SK-N-SH treated with all-trans-retinoic acid at 6 μM for 48 hours (cell line): ENCODE results near the gene LGALS1.

Experiments used
- ATAC-seq: fragments of 200-7000 bp; cut with Tn5 transposase; 3 replicates; pipeline ENCODE4 v1.9.1; 2020; ENCODE audit warnings: mild to moderate bottlenecking, moderate library complexity
- ARNTL ChIP-seq: fragments of 450-650 bp; formaldehyde crosslinking; IDR thresholded peaks from 2 replicates; pipeline ENCODE4 v1.5.0; 2020; ENCODE audit warnings: low read depth, mild to moderate bottlenecking, moderate library complexity, borderline replicate concordance
- CSDC2 ChIP-seq: fragments of 250-450 bp; sonication (Bioruptor Pico); IDR thresholded peaks from 2 replicates; pipeline ENCODE4 v1.5.0; 2020; ENCODE audit warnings: mild to moderate bottlenecking, moderate library complexity
- ESRRG ChIP-seq: fragments of 250-450 bp; sonication (Bioruptor Pico); IDR thresholded peaks from 2 replicates; pipeline ENCODE4 v1.6.1; 2021; ENCODE audit warnings: mild to moderate bottlenecking
- GLIS3 ChIP-seq: fragments of 250-450 bp; sonication (Bioruptor Pico); IDR thresholded peaks from 2 replicates; pipeline ENCODE4 v1.5.0; 2020; ENCODE audit warnings: mild to moderate bottlenecking, moderate library complexity
- ISL1 ChIP-seq: fragments of 250-450 bp; sonication (Bioruptor Pico); IDR thresholded peaks from 2 replicates; pipeline ENCODE4 v2.1.2; 2022; ENCODE audit warnings: mild to moderate bottlenecking, moderate library complexity
- OSR1 ChIP-seq: fragments of 250-450 bp; sonication (Bioruptor Pico); IDR thresholded peaks from 2 replicates; pipeline ENCODE4 v1.8.0; 2022; ENCODE audit warnings: moderate library complexity, mild to moderate bottlenecking, inconsistent platforms
- PPARA ChIP-seq: fragments of 250-450 bp; sonication (Bioruptor Pico); IDR thresholded peaks from 2 replicates; pipeline ENCODE4 v1.5.0; 2020; ENCODE audit warnings: mild to moderate bottlenecking, borderline replicate concordance
- RARB ChIP-seq: fragments of 250-450 bp; sonication (Bioruptor Pico); IDR thresholded peaks from 2 replicates; pipeline ENCODE4 v1.8.0; 2021; ENCODE audit warnings: mild to moderate bottlenecking, moderate library complexity
- SNAI2 ChIP-seq: fragments of 250-450 bp; sonication (Bioruptor Pico); IDR thresholded peaks from 2 replicates; pipeline ENCODE4 v1.5.0; 2020; ENCODE audit warnings: mild to moderate bottlenecking, moderate library complexity
- TCF4 ChIP-seq: fragments of 250-450 bp; sonication (Bioruptor Pico); IDR thresholded peaks from 2 replicates; pipeline ENCODE4 v1.8.0; 2021; ENCODE audit warnings: mild to moderate bottlenecking, moderate library complexity, borderline replicate concordance
- TOX ChIP-seq: fragments of 250-450 bp; sonication (Bioruptor Pico); IDR thresholded peaks from 2 replicates; pipeline ENCODE4 v1.8.0; 2021; ENCODE audit warnings: mild to moderate bottlenecking, moderate library complexity, borderline replicate concordance
- ZC3H10 ChIP-seq: fragments of 250-450 bp; sonication (Bioruptor Pico); IDR thresholded peaks from 2 replicates; pipeline ENCODE4 v1.5.1; 2021; ENCODE audit warnings: mild to moderate bottlenecking, moderate library complexity
- ZFP30 ChIP-seq: fragments of 450-650 bp; formaldehyde crosslinking; IDR thresholded peaks from 2 replicates; pipeline ENCODE4 v1.5.0; 2022; ENCODE audit warnings: mild to moderate bottlenecking, moderate library complexity
- ZNF565 ChIP-seq: fragments of 450-650 bp; formaldehyde crosslinking; conservative IDR thresholded peaks from 2 replicates; pipeline ENCODE4 v1.5.0; 2020; ENCODE audit warnings: low read depth, mild to moderate bottlenecking, moderate library complexity
- ZNF70 ChIP-seq: fragments of 450-650 bp; formaldehyde crosslinking; IDR thresholded peaks from 2 replicates; pipeline ENCODE4 v1.5.0; 2020; ENCODE audit warnings: mild to moderate bottlenecking, moderate library complexity
- ZNF8 ChIP-seq: fragments of 450-650 bp; formaldehyde crosslinking; IDR thresholded peaks from 2 replicates; pipeline ENCODE4 v1.5.0; 2020; ENCODE audit warnings: mild to moderate bottlenecking, moderate library complexity
- TF ChIP-seq, protein P1 (sequence below): fragments of 250-450 bp; sonication (Bioruptor Pico); IDR thresholded peaks from 2 replicates; pipeline ENCODE4 v1.5.0; 2020; ENCODE audit warnings: mild to moderate bottlenecking, moderate library complexity
- TF ChIP-seq, protein P2 (sequence below): fragments of 250-450 bp; sonication (Bioruptor Pico); IDR thresholded peaks from 2 replicates; pipeline ENCODE4 v1.8.0; 2021; ENCODE audit warnings: low read depth, mild to moderate bottlenecking, moderate library complexity, borderline replicate concordance
- TF ChIP-seq, protein P3 (sequence below): fragments of 250-450 bp; sonication (Bioruptor Pico); IDR thresholded peaks from 2 replicates; pipeline ENCODE4 v1.5.1; 2020; ENCODE audit warnings: low read depth, mild to moderate bottlenecking, moderate library complexity

The LGALS1 gene

DNA sequence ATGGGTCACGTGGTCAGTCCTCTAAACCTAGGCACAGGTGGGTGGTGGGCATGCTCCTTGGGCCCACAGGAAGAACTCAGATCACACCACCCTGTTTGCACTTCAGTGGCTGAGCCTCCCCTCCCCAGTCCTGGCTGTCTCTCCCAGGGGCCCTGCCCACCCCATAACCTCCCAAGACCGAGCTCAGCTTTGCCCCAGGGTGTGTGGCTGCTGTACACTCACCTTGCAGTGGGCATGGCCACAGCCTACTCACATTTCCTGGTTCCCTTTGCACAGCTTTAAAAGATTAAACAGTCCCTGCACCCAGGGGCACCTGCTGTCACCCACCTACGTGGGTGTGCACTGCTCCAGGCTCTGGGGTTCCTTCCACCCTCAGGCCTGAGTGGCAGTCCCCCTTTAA lies 35.2 kb downstream of the LGALS1 start (continued):
- TF ChIP-seq ARNTL (CRISPR knock-in tag), result no peak
- TF ChIP-seq, all 23 proteins: peak for 0

DNA sequence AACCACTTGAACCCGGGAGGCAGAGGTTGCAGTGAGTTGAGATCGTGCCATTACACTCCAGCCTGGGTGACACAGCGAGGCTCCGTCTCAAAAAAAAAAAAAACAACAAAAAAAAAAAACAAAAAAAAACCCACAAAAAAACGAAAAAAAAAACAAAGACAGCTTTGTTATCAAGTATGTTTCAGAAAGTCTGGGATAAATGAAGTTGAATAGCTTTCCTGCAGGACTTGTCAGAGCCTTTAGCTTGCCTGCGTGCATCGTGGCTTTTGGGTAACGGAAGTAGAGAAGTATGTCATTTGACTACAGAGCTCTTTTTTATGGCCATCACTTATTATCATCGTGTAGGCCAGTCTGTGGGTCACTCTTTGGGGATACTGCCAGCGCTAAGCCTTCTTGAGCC lies 36.1 kb downstream of the LGALS1 start:
- TF ChIP-seq ISL1 (CRISPR knock-in tag) (no peak), ZNF70 (no peak), PPARA (CRISPR knock-in tag) (no peak), ZNF565 (CRISPR knock-in tag) (no peak), ZFP30 (CRISPR knock-in tag) (no peak), CSDC2 (CRISPR knock-in tag) (no peak), ZC3H10 (CRISPR knock-in tag) (no peak), GLIS3 (no peak), ZNF8 (CRISPR knock-in tag) (no peak), OSR1 (no peak), RARB (CRISPR knock-in tag) (no peak)
- TF ChIP-seq, protein P1, sequence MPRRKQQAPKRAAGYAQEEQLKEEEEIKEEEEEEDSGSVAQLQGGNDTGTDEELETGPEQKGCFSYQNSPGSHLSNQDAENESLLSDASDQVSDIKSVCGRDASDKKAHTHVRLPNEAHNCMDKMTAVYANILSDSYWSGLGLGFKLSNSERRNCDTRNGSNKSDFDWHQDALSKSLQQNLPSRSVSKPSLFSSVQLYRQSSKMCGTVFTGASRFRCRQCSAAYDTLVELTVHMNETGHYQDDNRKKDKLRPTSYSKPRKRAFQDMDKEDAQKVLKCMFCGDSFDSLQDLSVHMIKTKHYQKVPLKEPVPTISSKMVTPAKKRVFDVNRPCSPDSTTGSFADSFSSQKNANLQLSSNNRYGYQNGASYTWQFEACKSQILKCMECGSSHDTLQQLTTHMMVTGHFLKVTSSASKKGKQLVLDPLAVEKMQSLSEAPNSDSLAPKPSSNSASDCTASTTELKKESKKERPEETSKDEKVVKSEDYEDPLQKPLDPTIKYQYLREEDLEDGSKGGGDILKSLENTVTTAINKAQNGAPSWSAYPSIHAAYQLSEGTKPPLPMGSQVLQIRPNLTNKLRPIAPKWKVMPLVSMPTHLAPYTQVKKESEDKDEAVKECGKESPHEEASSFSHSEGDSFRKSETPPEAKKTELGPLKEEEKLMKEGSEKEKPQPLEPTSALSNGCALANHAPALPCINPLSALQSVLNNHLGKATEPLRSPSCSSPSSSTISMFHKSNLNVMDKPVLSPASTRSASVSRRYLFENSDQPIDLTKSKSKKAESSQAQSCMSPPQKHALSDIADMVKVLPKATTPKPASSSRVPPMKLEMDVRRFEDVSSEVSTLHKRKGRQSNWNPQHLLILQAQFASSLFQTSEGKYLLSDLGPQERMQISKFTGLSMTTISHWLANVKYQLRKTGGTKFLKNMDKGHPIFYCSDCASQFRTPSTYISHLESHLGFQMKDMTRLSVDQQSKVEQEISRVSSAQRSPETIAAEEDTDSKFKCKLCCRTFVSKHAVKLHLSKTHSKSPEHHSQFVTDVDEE (CRISPR knock-in tag), result no peak
- no peak for ATAC-seq

DNA sequence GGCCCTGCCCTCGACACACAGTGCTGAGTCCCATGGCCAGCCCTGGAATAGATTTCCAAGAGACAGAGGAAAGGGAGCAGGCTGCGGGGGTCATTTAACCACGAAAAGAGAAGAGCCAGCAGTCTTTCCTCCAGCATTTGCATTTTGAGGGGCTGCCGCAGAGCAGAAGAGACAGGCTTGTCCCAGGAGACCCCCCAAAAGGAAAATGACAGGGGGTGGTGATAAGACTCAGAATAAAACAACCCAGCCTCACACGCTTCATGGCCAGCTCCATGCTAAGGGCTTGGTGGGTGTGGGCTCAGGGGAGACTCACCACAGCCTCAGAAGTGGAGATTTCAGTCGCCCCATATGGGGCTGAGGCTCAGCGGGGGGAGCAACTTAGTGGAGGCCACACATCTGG lies 38.3 kb downstream of the LGALS1 start:
- ATAC-seq, result no peak
- TF ChIP-seq, protein P1 (CRISPR knock-in tag), result no peak
- TF ChIP-seq PPARA (CRISPR knock-in tag) (no peak), GLIS3 (no peak), SNAI2 (no peak), TOX (no peak)

DNA sequence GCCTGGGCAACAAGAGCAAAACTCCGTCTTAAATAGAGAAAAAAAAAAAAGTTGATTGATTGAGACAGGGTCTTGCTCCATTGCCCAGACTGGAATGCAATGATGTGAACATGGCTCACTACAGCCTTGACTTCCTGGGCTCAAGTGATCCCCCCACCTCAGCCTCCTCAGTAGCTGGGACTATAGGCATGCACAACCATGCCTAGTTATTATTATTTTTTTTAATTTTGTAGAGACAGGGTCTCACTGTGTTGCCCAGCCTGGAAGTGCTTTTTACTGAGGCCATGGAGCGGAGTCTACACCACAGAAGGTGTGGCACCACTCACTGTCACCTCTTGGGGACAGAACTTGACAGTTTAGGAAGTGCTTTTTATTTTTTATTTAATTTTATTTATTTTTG lies 39.2 kb downstream of the LGALS1 start:
- no peak for ATAC-seq
- TF ChIP-seq ZNF70 (no peak), ZNF8 (CRISPR knock-in tag) (no peak), ISL1 (CRISPR knock-in tag) (no peak), GLIS3 (no peak), ESRRG (no peak), PPARA (CRISPR knock-in tag) (no peak), ARNTL (CRISPR knock-in tag) (no peak), OSR1 (no peak), ZFP30 (CRISPR knock-in tag) (no peak), RARB (CRISPR knock-in tag) (no peak), CSDC2 (CRISPR knock-in tag) (no peak), TCF4 (CRISPR knock-in tag) (no peak), ZC3H10 (CRISPR knock-in tag) (no peak)
- TF ChIP-seq, protein P2, sequence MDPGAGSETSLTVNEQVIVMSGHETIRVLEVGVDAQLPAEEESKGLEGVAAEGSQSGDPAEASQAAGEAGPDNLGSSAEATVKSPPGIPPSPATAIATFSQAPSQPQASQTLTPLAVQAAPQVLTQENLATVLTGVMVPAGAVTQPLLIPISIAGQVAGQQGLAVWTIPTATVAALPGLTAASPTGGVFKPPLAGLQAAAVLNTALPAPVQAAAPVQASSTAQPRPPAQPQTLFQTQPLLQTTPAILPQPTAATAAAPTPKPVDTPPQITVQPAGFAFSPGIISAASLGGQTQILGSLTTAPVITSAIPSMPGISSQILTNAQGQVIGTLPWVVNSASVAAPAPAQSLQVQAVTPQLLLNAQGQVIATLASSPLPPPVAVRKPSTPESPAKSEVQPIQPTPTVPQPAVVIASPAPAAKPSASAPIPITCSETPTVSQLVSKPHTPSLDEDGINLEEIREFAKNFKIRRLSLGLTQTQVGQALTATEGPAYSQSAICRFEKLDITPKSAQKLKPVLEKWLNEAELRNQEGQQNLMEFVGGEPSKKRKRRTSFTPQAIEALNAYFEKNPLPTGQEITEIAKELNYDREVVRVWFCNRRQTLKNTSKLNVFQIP (CRISPR knock-in tag), result no peak
- TF ChIP-seq, protein P1 (CRISPR knock-in tag), result no peak
- TF ChIP-seq, protein P3, sequence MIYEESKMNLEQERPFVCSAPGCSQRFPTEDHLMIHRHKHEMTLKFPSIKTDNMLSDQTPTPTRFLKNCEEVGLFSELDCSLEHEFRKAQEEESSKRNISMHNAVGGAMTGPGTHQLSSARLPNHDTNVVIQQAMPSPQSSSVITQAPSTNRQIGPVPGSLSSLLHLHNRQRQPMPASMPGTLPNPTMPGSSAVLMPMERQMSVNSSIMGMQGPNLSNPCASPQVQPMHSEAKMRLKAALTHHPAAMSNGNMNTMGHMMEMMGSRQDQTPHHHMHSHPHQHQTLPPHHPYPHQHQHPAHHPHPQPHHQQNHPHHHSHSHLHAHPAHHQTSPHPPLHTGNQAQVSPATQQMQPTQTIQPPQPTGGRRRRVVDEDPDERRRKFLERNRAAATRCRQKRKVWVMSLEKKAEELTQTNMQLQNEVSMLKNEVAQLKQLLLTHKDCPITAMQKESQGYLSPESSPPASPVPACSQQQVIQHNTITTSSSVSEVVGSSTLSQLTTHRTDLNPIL (CRISPR knock-in tag), result no peak
